GM23248 (cell line): ENCODE results near the gene GAA.

ENCODE experiments used
- EZH2 ChIP-seq: fragments of 200-600 bp; sonication (generic); IDR thresholded peaks from 2 replicates; pipeline ENCODE4 v1.6.1; 2018; ENCODE audit warnings: antibody characterized with exemption, mild to moderate bottlenecking; ENCODE audit not compliant: insufficient read depth, poor library complexity, severe bottlenecking
- EZH2phosphoT487 ChIP-seq: fragments of 200-600 bp; sonication (generic); IDR thresholded peaks from 2 replicates; pipeline ENCODE4 v1.6.1; 2018; ENCODE audit warnings: antibody characterized with exemption, moderate library complexity, mild to moderate bottlenecking, low read depth; ENCODE audit not compliant: insufficient read depth

DNA sequence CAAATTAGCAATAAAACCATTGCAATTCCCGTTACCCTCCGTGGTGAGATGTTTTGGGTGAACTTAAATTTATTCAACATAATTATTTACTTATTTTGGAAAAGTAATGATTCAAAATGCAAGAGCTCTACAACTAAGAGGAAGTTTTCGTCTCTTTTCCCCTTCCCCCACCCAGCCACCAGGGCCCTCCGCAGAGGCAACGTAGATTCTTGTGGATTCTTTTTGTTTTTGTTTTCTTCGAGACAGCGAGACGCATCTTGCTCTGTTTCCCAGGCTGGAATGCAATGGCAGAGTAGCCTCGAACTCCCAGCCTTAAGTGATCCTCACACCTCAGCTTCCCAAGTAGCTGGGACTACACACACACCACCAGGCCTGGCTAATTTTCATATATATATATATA, 45.8 kb upstream of the GAA start:
- no peak for TF ChIP-seq EZH2
- no peak for TF ChIP-seq EZH2phosphoT487
